NCI-H82 treated with DMSO at 0.1 percent for 48 hours (cell line): ENCODE data around the gene GCSAM.
A peak's percentile ranks its signal among the peaks of the same experiment; 100 is the strongest.

Experiments
- DNase-seq: peaks from one replicate; lab custom pipeline; 2025; ENCODE audit not compliant: unreplicated experiment; lab: John Stamatoyannopoulos, UW

The GCSAM gene

GRCh38 chr3:112109322-112109721, 23.7 kb downstream of the GCSAM start:
- no peak for DNase-seq

DNA sequence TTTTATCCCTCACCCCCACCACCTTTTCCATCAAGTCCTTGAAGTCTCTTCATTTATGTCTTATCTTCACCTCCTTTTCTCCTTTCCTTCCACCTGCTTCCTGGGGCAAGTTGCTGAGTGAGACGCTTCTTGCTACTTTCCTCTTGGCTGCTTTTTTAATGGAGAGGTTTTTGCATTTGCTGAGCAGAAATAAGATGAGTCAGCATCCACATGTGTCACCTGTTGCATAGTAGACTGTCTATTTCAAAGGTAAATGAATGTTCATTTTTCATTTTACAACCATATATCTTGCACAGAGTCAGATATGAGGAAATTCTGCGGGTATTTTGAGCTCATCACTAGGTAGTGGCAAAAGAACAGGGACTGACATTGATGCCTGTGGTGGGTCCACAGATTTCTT, 28.3 kb downstream of the GCSAM start:
- DNase-seq: no peak

- DNase-seq: no peak
Measured at GRCh38 chr3:112101916-112102315, 31.1 kb downstream of the GCSAM start.

DNA sequence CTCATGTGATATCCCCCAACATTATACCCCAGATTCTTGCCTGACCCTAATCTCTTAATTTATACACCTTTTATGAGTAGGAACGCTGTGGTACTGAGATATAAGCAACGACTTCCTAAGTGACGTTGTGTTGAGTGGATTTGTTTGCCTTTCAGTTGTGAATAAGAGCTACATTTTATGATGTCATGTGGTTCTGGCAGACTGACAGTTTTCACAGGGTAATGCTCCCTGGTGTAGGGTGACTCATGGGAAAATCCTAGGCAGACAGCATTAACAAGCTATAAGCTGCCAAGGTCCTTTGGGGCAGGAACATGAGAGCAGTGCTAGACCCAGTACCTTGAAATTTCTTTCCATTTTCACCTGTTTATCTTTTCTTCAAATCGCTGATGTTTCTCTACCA, 35.7 kb downstream of the GCSAM start:
- no peak for DNase-seq

DNA sequence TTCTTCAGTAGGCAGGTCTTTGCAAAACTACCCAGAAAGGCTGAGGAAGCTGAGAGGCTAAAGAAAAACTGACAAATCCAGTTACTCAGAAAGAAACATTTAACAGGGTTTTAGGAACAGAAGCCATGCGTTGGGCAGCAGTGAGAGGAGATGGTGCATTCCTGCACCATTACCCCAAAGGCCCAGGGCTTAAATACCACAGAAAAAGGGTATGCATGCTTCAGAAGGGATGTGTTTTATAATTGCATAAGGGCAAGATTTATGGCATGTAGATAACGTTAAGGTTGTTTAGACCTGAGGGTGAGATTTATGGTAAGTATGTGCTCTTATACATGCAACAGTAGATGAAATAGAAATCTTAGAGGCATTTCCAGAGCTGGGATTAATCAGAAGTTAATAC, 36.9 kb downstream of the GCSAM start:
- no peak for DNase-seq

- DNase-seq: no peak
Measured at GRCh38 chr3:112095731-112096130, 37.3 kb downstream of the GCSAM start.

GRCh38 chr3:112093180-112093522, 39.9 kb downstream of the GCSAM start:
- no peak for DNase-seq

DNA sequence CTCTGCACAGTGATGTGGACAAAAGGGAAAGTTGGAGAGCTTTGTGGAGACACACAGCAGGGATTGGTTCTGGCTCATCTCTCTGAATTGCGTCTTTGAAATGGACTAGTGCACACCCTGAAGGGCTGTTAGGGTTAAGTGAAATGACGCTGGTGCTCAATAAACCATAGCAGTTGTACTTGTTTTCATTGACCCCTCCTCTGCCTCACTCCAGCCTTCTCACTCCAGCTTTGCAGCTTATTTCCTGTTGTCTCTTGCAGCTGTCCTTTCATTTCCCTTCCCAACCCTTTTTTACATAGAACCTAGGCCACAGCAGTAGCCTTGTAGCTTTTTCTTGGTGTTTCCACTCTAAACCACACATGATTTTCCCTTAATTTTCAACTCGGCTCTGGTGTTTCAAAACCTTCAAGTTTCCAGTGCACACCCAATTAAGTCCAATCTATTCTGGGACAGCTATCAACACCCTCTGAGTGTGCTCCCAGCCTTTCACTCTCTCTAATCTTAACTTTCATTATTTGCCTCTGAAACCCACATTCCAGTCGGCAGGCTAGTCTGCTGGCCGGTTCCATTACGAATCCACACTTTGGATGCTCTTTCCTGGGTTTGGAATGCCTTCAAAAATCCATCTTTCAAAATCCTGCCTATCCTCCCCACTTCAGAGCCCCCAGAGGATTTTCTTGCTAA, 40.4 kb downstream of the GCSAM start:
- DNase-seq: no peak

DNA sequence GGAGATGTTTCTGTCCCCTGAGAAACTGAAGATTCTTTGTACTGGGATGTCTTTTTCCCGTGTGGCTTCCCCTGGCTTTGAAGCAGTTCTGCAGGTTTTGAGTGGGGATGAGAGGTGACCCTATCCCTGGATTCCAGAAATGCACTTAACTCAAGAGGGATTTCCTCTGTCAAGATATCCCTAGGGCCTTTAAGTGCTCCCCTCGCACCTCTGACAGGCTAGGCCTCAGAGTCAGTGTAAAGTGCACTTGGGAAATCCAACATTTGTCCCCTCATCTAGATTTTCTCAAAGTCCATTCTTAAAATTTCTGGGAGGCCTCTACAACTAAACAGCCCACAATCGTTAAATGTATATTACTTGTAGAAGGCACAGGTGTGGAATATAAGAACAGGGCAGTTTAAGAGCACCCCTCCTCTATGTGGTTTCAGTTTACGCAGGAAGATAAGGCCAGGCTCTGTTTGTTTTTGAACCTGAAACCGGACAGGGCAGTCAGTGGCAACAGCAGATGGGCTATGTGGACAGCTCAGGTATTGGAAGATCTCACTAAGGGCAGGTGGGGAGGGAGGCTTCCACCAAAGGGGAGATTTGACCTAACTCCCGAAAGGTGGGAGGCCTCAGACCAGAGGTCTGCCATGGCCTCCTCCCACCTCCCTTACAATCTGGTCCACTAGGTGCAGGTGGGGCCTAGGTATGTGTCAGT, 42.0 kb downstream of the GCSAM start:
- no peak for DNase-seq

DNA sequence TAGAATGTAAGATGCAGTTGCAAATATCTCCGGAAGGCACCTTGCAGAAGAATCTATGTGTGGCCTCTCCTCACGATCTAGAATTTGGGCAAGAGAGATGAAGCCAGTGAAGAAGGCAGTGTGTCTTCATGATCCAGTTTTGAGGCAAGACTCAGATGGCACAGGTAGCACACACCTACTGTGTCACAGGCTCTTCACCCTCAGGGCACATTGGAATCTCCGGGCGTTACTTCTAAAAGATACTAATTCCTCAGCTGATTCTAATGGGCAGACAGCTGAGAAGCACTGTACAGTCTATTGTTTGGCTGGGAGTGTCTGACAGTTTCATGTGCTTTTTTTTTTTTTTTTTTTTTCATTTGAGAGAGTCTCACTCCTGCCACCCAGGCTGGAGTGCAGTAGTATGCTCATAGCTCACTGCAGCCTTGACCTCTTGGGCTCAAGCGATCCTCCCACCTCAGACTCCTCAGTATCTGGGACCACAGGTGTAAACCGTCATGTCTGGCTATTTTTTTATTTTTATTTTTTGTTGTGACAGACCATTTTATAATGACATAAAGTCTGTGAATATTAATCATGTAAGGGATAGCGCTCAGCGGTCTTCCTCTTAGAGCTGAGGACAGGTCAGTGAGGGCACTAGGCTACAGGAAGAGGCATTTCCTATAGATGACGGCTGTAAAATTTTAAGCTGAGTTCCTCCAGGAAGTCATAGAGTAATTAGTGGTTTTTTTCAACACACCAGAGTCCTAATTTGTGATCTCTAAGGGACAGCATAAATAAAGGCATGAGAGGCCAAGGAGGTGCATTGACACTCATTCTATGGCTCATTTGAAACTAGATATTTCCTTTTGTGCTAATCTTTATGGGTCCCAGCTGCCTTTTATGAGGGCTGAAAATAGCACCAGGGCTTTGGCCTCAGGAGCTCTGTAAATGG, 42.8 kb downstream of the GCSAM start:
- no peak for DNase-seq

GRCh38 chr3:112088944-112089343, 44.1 kb downstream of the GCSAM start:
- DNase-seq: no peak

GRCh38 chr3:112087746-112088145, 45.3 kb downstream of the GCSAM start:
- DNase-seq: no peak

- no peak for DNase-seq
Measured at GRCh38 chr3:112086875-112087524, 46.0 kb downstream of the GCSAM start.

GRCh38 chr3:112086076-112086854, 46.8 kb downstream of the GCSAM start, which contains the start of gene C3orf52:
TSS of gene C3orf52 (plus strand) at chr3:112086389. CDS start at chr3:112086408, 19 bp downstream.
- peak; percentile 59 for DNase-seq

GRCh38 chr3:112085735-112086075, 47.3 kb downstream of the GCSAM start:
- no peak for DNase-seq

DNA sequence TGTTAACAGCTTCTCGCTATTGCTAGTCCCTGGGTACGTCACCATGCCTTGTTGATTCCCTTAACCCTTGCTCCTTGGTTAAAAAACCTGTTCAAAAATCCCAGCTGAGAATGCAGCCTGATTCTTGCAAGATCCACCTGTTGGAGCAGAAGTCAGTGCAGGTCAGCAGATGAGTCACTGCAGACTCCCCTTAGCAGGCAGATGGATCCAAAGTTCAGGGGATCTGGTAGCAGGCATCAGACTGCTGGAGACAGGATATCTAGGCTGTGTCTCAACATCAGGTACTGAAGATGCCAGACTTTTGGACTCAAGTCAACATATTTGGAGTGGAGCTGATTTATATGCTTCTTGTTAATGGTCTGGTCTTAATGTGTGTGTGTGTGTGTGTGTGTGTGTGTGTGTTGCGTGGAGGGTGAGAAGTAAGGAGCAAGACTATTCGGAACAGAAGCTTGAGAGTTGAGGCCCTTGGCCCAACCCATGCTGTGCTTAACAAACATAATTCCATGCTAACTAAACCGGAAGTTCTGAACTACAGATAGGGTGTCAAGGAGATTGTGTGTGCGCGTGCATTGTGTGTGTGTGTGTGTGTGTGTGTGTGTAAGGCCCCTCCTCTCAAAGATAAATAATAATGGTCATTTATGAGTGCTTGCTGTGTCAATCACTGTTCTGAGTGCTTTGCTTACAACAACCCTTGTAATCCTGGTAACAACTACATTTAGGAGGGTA, 47.9 kb downstream of the GCSAM start:
- DNase-seq: no peak

- DNase-seq: no peak
Measured at GRCh38 chr3:112083239-112083638, 49.8 kb downstream of the GCSAM start.

DNA sequence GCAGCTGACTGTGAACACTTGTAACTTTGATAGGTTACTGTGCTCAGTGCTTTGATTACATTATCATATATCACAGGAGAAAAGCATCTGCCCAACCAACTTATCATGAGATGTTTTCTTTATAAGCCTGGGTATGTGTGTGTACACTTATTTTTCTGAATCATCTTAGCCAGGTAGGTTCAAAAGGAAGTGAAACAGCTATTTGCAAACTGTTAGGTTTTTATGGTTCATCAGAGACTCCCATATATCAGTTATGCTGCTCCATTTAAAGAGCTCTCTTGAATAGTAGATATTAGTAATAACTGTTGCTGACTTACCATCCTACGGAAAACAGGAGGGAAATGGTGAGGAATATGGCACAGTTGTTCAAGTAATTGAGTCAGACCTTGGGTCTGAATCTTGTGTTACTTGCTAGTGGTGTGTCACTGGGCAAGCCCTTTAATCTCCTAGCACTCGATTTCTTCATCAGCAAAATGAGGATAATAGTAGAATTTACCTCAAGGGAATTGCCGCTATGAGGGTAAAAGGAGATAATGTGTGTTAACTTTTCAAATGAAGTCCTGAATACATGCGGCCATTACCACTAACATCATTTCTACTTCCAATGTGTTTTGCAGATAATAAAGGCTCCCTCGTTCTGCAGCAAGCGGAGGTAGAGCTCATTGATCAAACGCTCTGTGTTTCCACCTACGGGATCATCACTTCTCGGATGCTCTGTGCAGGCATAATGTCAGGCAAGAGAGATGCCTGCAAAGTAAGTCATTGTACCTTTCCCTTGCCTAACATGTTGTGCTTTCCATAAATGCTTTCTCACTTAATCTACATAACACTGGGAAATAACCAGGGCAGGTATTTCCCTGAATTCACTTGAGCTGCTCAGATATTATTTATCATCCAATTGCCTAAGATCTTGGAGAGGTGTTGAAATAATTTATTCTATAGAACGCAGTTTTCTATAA, 54.6 kb downstream of the GCSAM start:
- no peak for DNase-seq
